IMR-90 (cell line): ENCODE data around the gene KXD1. TPM values are rescaled to one million over a fixed set of nuclear protein-coding genes. Genes with fewer than 3 reads are reported as not detected.

ENCODE experiments used
- ATAC-seq: fragments of 200-7000 bp; cut with Tn5 transposase; 2 replicates; pipeline ENCODE4 v1.9.1; 2020; ENCODE audit warnings: low read depth, mild to moderate bottlenecking, moderate library complexity
- BruUV-seq: library from RNA; stranded (reverse); fragments of 400-500 nt; replicated peaks from 2 replicates; lab custom pipeline; 2021; lab: Mats Ljungman, UMichigan
- CTCF ChIA-PET: fragments of 300-600 bp; formaldehyde crosslinking; extraction: SDS; loops from one replicate; lab custom pipeline; 2021; ENCODE audit warnings: antibody characterized with exemption; lab: Yijun Ruan, JAX
- POLR2A ChIA-PET: fragments of 300-600 bp; sonication (Branson Sonifier 250); formaldehyde crosslinking; loops from one replicate; lab custom pipeline; 2022; ENCODE audit warnings: antibody characterized with exemption; ENCODE audit not compliant: unreplicated experiment; lab: Charles Lee
- DNase-seq: peaks from one replicate; pipeline ENCODE4 v3.0.0; 2013
- H2AFZ ChIP-seq: replicated peaks from 2 replicates; pipeline ENCODE3; 2013; ENCODE audit warnings: low read length, mild to moderate bottlenecking; ENCODE audit not compliant: poor library complexity
- H2AK5ac ChIP-seq: 2 replicates; pipeline ENCODE4 v1.6.1; 2013; ENCODE audit warnings: low read depth, low read length, inconsistent platforms
- H2AK9ac ChIP-seq: replicated peaks from 2 replicates; pipeline ENCODE3; 2013; ENCODE audit warnings: mild to moderate bottlenecking, low read depth, low read length, moderate library complexity; ENCODE audit not compliant: poor library complexity
- H2BK120ac ChIP-seq: 2 replicates; pipeline ENCODE4 v1.6.1; 2013; ENCODE audit warnings: low read depth, low read length, inconsistent platforms
- H2BK15ac ChIP-seq: 3 replicates; pipeline ENCODE4 v1.6.1; 2013; ENCODE audit warnings: low read depth, low read length, inconsistent platforms
- H2BK20ac ChIP-seq: 2 replicates; pipeline ENCODE4 v1.6.1; 2013; ENCODE audit warnings: low read depth, mild to moderate bottlenecking, inconsistent platforms, low read length, moderate library complexity
- H2BK5ac ChIP-seq: 2 replicates; pipeline ENCODE4 v1.6.1; 2013; ENCODE audit warnings: mild to moderate bottlenecking, low read depth, low read length, inconsistent platforms; ENCODE audit not compliant: poor library complexity, severe bottlenecking
- H3K14ac ChIP-seq: replicated peaks from 2 replicates; pipeline ENCODE4 v1.6.1; 2013; ENCODE audit warnings: low read depth, low read length, inconsistent platforms
- H3K18ac ChIP-seq: 2 replicates; pipeline ENCODE4 v1.6.1; 2013; ENCODE audit warnings: low read depth, low read length, control low read depth
- H3K23ac ChIP-seq: 2 replicates; pipeline ENCODE4 v1.6.1; 2013; ENCODE audit warnings: low read depth, low read length, inconsistent platforms
- H3K27ac ChIP-seq: 2 replicates; pipeline ENCODE4 v1.5.1; 2013; ENCODE audit warnings: mild to moderate bottlenecking, control low read depth, low read length; ENCODE audit not compliant: insufficient read depth
- H3K27me3 ChIP-seq: 2 replicates; pipeline ENCODE4 v1.6.1; 2013; ENCODE audit warnings: low read length; ENCODE audit not compliant: control insufficient read depth, insufficient read depth
- H3K36me3 ChIP-seq: 2 replicates; pipeline ENCODE4 v1.6.1; 2013; ENCODE audit warnings: low read length, mixed read lengths; ENCODE audit not compliant: control insufficient read depth, insufficient read depth
- H3K4ac ChIP-seq: 2 replicates; pipeline ENCODE4 v1.6.1; 2013; ENCODE audit warnings: low read depth, low read length, inconsistent platforms
- H3K4me1 ChIP-seq: 2 replicates; pipeline ENCODE4 v1.6.1; 2013; ENCODE audit warnings: low read length, mixed read lengths; ENCODE audit not compliant: control insufficient read depth, insufficient read depth
- H3K4me2 ChIP-seq: 2 replicates; pipeline ENCODE4 v1.6.1; 2013; ENCODE audit warnings: low read depth, mild to moderate bottlenecking, control low read depth, low read length, moderate library complexity
- H3K4me3 ChIP-seq: 2 replicates; pipeline ENCODE4 v1.5.1; 2013; ENCODE audit warnings: low read depth, mild to moderate bottlenecking, control low read depth, low read length, moderate library complexity; ENCODE audit not compliant: insufficient read depth
- H3K56ac ChIP-seq: 2 replicates; pipeline ENCODE4 v1.6.1; 2013; ENCODE audit warnings: low read length, inconsistent platforms; ENCODE audit not compliant: insufficient read depth; ENCODE audit errors: extremely low read depth
- H3K79me1 ChIP-seq, 2 experiments: 2 replicates each; pipeline ENCODE4 v1.6.1; 2013; ENCODE audit warnings: low read length in 2 of 2, inconsistent platforms in 1 of 2, low read depth in 1 of 2
- H3K9ac ChIP-seq: 2 replicates; pipeline ENCODE4 v1.6.1; 2013; ENCODE audit warnings: low read depth, low read length, control low read depth
- H3K9me1 ChIP-seq: 2 replicates; pipeline ENCODE4 v1.6.1; 2013; ENCODE audit warnings: low read length, inconsistent platforms; ENCODE audit not compliant: insufficient read depth
- H3K9me3 ChIP-seq: 2 replicates; pipeline ENCODE4 v1.6.1; 2013; ENCODE audit warnings: low read length; ENCODE audit not compliant: control insufficient read depth, insufficient read depth
- H4K20me1 ChIP-seq: 2 replicates; pipeline ENCODE4 v1.6.1; 2013; ENCODE audit warnings: low read length, inconsistent platforms; ENCODE audit not compliant: insufficient read depth
- H4K5ac ChIP-seq: 2 replicates; pipeline ENCODE4 v1.6.1; 2013; ENCODE audit warnings: mild to moderate bottlenecking, low read depth, low read length, control low read depth
- H4K8ac ChIP-seq, 2 experiments: 2 replicates each; pipeline ENCODE4 v1.6.1; 2013; ENCODE audit warnings: low read depth in 2 of 2, low read length in 2 of 2, control low read depth in 1 of 2, inconsistent platforms in 1 of 2
- H4K91ac ChIP-seq: 2 replicates; pipeline ENCODE4 v1.6.1; 2013; ENCODE audit warnings: low read depth, low read length, inconsistent platforms; ENCODE audit not compliant: insufficient read depth
- POLR2A ChIP-seq: IDR thresholded peaks from 2 replicates; pipeline ENCODE4 v1.6.1; 2012; ENCODE audit warnings: mild to moderate bottlenecking, low read depth, low read length
- SMC3 ChIP-seq: fragments of 150-350 bp; IDR thresholded peaks from 2 replicates; pipeline ENCODE4 v1.6.1; 2016; ENCODE audit warnings: low read depth, mild to moderate bottlenecking, antibody characterized with exemption, low read length, moderate library complexity
- WGBS, 2 experiments: methylation state at CpG; one replicate each; pipeline versions ENCODE4 v1.1.5 to v1.1.7; 2013; ENCODE audit warnings: missing lambda C conversion rate in 2 of 2; ENCODE audit not compliant: insufficient read length in 1 of 2; ENCODE audit errors: extremely low coverage in 2 of 2; 5-methylcytosine and 5-hydroxymethylcytosine counted together
- dilution Hi-C: fragments of 300-500 bp; cut with HindIII; formaldehyde crosslinking; loops from one replicate; pipeline ENCODE4 v1.14.3; 2018; ENCODE audit warnings: low sequenced_read_pairs; ENCODE audit not compliant: unreplicated experiment
- in situ Hi-C: fragments of 300-500 bp; cut with MboI; formaldehyde crosslinking; loops from 3 replicates; pipeline ENCODE4 v1.14.3; 2019; ENCODE audit warnings: low sequenced_read_pairs, inconsistent platforms, mixed read lengths
- intact Hi-C: fragments of 100-400 bp; cut with micrococcal nuclease; formaldehyde crosslinking; loops from 2 replicates; pipeline ENCODE4 v1.10.0; 2022
- polyA plus RNA-seq, 3 experiments: library from polyadenylated mRNA; depleted of rRNA; stranded (reverse); fragments of >200 nt; gene quantifications; 2 replicates each; pipeline ENCODE4 v1.2.3, GENCODE V29; 2012; ENCODE audit warnings: low replicate concordance in 1 of 3
- total RNA-seq: library from RNA; depleted of rRNA; stranded (reverse); fragments of >200 nt; gene quantifications from 2 replicates; pipeline ENCODE4 v1.2.3, GENCODE V29; 2012

KXD1 gene
- total and polyA plus RNA-seq, 2 of the 4 experiments (the other 2 are of a cell fraction) = 66.7 to 196 TPM

GRCh38 chr19:18577365-18577914 lies 19.8 kb downstream of the KXD1 start:
- DNase-seq (no peak), ATAC-seq (no peak)
- no peak overlapping the region for H3K9ac ChIP-seq
- no peak overlapping the region for H2AK5ac ChIP-seq
- H3K4me3 ChIP-seq = no peak overlapping the region
- peaks cover 9% of the 10 kb centered on the region for H3K4me1 ChIP-seq
- 88% methylated on average over 10 of the region's 21 CpGs; no CpG with 5 or more reads in 1 of the 2 experiments for WGBS, 2 experiments
- H3K14ac ChIP-seq = no peak overlapping the region
- H3K79me1 ChIP-seq = peaks cover 16 to 35% of the 10 kb centered on the region in 2 experiments; a peak in 3 of 4 replicates
- no peaks in the 10 kb centered on the region for H3K27me3 ChIP-seq
- no peaks in the 10 kb centered on the region for H3K9me3 ChIP-seq
- no peak overlapping the region for H3K27ac ChIP-seq
- no peak overlapping the region for H2AFZ ChIP-seq
- ChIA-PET POLR2A (no interaction called here), CTCF (no interaction called here)
- no peak overlapping the region for H2BK5ac ChIP-seq
- BruUV-seq = no TSS peak
- intact Hi-C loops = no loop called here
- H2BK20ac ChIP-seq = no peak overlapping the region
- H2BK120ac ChIP-seq = no peak overlapping the region
- no peak overlapping the region for H4K91ac ChIP-seq
- H3K9me1 ChIP-seq = peaks cover 11% of the 10 kb centered on the region
- no peak overlapping the region for H2AK9ac ChIP-seq
- H3K4ac ChIP-seq = no peak overlapping the region
- no peak overlapping the region for H2BK15ac ChIP-seq
- no peak overlapping the region for H3K56ac ChIP-seq
- in situ Hi-C loops = loop anchor here (10.0 kb wide), 1 partner anchor 123 kb away; no protein-coding TSS in a partner anchor
- H3K36me3 ChIP-seq = peaks cover 40% of the 10 kb centered on the region
- no peak overlapping the region for H4K5ac ChIP-seq
- no peak overlapping the region for H4K8ac ChIP-seq
- no peak overlapping the region for H3K23ac ChIP-seq
- dilution Hi-C loops = no loop called here
- no peak overlapping the region for H3K4me2 ChIP-seq
- peaks cover 49% of the 10 kb centered on the region for H4K20me1 ChIP-seq
- no peak overlapping the region for H3K18ac ChIP-seq
- TF ChIP-seq POLR2A = peak; percentile 15; the same call in 1 of the 2 replicates
- no peak for TF ChIP-seq SMC3
